Esophagus muscularis mucosa (tissue), 4 donors: ENCODE results near the gene TEAD2. TPM values are rescaled to one million over a fixed set of nuclear protein-coding genes. Genes with fewer than 3 reads are reported as not detected.

Experiments used
- DNase-seq: peaks from one replicate; pipeline ENCODE4 v3.0.0-alpha.2; 2017; ENCODE audit errors: extremely low spot score
- H3K27ac ChIP-seq, 4 donors: fragments of 200-600 bp; sonication (generic); replicated peaks in 1 of 4; 1 replicate in 3 of 4; 2 replicates in 1 of 4; pipeline ENCODE4 v1.5.1; 2016 to 2019; ENCODE audit warnings: mild to moderate bottlenecking in 1 of 4
- H3K27me3 ChIP-seq, 4 donors: fragments of 200-600 bp; sonication (generic); one replicate each; pipeline versions ENCODE4 v1.5.1 to v1.6.0; 2016 to 2019
- H3K36me3 ChIP-seq, 4 donors: fragments of 200-600 bp; sonication (generic); one replicate each; pipeline ENCODE4 v1.5.1; 2016 to 2019
- H3K4me1 ChIP-seq, 4 donors: fragments of 200-600 bp; sonication (generic); one replicate each; pipeline ENCODE4 v1.5.1; 2016 to 2019
- H3K4me3 ChIP-seq, 4 donors: fragments of 200-600 bp; sonication (generic); 1 replicate in 2 of 4; 2 replicates in 2 of 4; pipeline ENCODE4 v1.5.1; 2016 to 2019; ENCODE audit warnings: mild to moderate bottlenecking in 4 of 4, moderate library complexity in 1 of 4
- H3K9me3 ChIP-seq, 4 donors: fragments of 200-600 bp; sonication (generic); 1 replicate in 3 of 4; 2 replicates in 1 of 4; pipeline ENCODE4 v1.5.1; 2016 to 2019
- EP300 ChIP-seq: sonication (generic); formaldehyde crosslinking; IDR thresholded peaks from one replicate; pipeline ENCODE4 v1.6.1; 2017; ENCODE audit warnings: antibody characterized with exemption
- POLR2A ChIP-seq: fragments of 450-650 bp; IDR thresholded peaks from one replicate; pipeline ENCODE4 v1.6.1; 2017; ENCODE audit warnings: antibody characterized with exemption, moderate library complexity, mild to moderate bottlenecking, low read depth
- POLR2AphosphoS5 ChIP-seq, 2 donors: sonication (generic); formaldehyde crosslinking; IDR thresholded peaks; one replicate each; pipeline ENCODE4 v1.6.1; 2017; ENCODE audit warnings: antibody characterized with exemption in 2 of 2
- WGBS: methylation state at CpG from one replicate; pipeline ENCODE4 v1.1.5; 2018; 5-methylcytosine and 5-hydroxymethylcytosine counted together
- intact Hi-C: fragments of 100-400 bp; cut with DNase I; formaldehyde crosslinking; loops from one replicate; pipeline ENCODE4 v1.15.1; 2023
- total RNA-seq, 4 donors: library from RNA; depleted of rRNA; stranded (reverse); fragments of >200 nt; gene quantifications; one replicate each; pipeline versions ENCODE4 v1.1.0 to v1.2.1, GENCODE V29; 2016
- TF ChIP-seq, protein P1 (sequence below), 3 experiments: fragments of 200-600 bp in 2 of 3; fragments of 450-650 bp in 1 of 3; sonication (generic) in 2 of 3; IDR thresholded peaks; one replicate each; pipeline ENCODE4 v1.5.1; 2017 to 2019; ENCODE audit warnings: antibody characterized with exemption in 3 of 3, mild to moderate bottlenecking in 2 of 3, moderate library complexity in 1 of 3

Gene TEAD2
- total RNA-seq, 4 donors from 2014 or later: 40.7 to 73.2 (median 60.5) TPM

GRCh38 chr19:49361438-49362047 lies 673 bp downstream of the TEAD2 start:
- Histone ChIP-seq H3K9me3 (no peaks in the 10 kb centered on the region), H3K4me1 (peaks cover 9 to 57% (median 52%) of the 10 kb centered on the region in 4 donors), H3K4me3 (peak overlapping the region; percentile 59 to 97 (median 90)), H3K27ac (peak overlapping the region; percentile 88 to 97 (median 94)), H3K36me3 (peaks cover 12 to 34% (median 30%) of the 10 kb centered on the region in 4 donors), H3K27me3 (no peaks in the 10 kb centered on the region)
- 2% methylated on average over 24 of the region's 27 CpGs for WGBS
- intact Hi-C loops: no loop called here
- peak; percentile 94 for DNase-seq
- TF ChIP-seq EP300 (no peak), POLR2A (no peak), POLR2AphosphoS5 (IDR thresholded peaks at IDR 0.05) (peak; percentile 71 to 74)
- TF ChIP-seq, protein P1, sequence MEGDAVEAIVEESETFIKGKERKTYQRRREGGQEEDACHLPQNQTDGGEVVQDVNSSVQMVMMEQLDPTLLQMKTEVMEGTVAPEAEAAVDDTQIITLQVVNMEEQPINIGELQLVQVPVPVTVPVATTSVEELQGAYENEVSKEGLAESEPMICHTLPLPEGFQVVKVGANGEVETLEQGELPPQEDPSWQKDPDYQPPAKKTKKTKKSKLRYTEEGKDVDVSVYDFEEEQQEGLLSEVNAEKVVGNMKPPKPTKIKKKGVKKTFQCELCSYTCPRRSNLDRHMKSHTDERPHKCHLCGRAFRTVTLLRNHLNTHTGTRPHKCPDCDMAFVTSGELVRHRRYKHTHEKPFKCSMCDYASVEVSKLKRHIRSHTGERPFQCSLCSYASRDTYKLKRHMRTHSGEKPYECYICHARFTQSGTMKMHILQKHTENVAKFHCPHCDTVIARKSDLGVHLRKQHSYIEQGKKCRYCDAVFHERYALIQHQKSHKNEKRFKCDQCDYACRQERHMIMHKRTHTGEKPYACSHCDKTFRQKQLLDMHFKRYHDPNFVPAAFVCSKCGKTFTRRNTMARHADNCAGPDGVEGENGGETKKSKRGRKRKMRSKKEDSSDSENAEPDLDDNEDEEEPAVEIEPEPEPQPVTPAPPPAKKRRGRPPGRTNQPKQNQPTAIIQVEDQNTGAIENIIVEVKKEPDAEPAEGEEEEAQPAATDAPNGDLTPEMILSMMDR (IDR thresholded peaks at IDR 0.05): peak in 1 of 3 experiments; percentile 18

DNA sequence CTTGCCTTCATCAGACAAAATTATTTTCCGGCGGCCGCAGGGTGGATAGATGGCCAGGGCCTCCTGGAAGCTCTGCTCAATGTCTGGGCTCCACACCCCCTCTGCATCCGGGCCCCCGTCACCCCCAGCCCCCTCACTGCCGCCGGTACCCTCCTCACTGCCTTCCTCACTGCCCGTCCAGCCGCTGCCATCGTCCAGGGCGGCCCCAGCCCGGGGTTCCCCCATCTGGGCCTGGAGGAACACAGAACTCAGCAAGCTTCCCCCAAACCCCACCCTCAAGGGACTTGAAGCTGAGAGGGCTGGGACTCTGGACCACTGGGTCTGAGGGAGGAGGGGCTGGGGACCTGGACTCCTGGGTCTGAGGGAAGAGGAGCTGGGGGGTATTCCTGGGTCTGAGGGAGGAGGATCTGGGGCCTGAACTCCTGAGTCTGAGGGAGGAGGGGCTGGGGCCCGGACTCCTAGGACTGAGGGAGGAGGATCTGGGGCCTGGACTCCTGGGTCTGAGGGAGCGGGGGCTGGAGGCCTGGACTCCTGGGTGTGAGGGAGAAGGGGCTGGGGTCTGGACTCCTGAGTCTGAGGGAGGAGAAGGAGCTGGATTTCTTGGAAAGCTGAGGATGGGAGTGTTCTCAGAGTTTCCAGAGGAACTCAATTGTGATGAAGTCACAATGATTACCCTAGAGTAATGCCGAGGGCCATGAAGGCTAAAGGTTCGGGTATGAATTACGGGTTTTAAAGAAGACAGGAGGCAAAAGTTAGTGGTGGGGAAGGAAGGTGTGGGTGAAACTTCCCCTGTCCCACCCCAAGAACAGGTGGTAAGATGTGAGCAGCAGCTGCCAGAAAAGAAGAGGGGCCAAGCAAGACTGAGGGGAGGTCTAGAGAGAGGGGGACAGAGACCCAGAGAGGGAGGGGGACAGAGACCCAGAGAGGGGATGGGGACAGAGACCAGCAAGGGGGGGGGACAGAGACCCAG lies 2.1 kb downstream of the TEAD2 start:
- 73% methylated on average over 17 of the region's 17 CpGs for WGBS
- TF ChIP-seq POLR2A (no peak), EP300 (no peak), POLR2AphosphoS5 (IDR thresholded peaks at IDR 0.05) (no peak)
- TF ChIP-seq, protein P1 (IDR thresholded peaks at IDR 0.05): no peak
- DNase-seq: no peak

DNA sequence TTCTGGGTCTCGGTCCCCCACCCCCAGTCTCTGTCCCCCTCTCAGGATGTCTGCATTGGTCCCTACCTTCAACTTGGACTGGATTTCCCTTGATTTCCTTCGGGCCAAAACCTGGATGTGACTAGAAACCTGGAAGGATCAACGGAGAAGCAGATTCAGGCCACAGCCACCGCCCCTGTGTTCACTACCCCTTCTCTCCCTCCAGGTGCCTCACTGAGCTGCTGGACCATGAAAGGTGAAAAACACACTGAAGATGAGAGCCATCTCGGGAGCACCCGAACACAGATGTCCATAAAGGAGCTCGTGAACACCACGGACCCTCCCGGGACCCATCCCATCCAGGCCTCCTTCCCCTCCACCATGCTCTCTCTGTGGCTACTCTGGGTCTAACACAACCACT lies 5.0 kb downstream of the TEAD2 start:
- Histone ChIP-seq H3K4me3 (no peak overlapping the region), H3K9me3 (no peaks in the 10 kb centered on the region), H3K4me1 (peaks cover 14 to 55% (median 48%) of the 10 kb centered on the region in 4 donors), H3K27me3 (no peaks in the 10 kb centered on the region), H3K36me3 (peaks cover 30 to 74% (median 66%) of the 10 kb centered on the region in 4 donors), H3K27ac (peak overlapping the region; percentile 42 to 76 (median 61))
- intact Hi-C loops: no loop called here
- WGBS: 85% methylated on average over 9 of the region's 9 CpGs
- DNase-seq: no peak
- TF ChIP-seq EP300 (no peak), POLR2AphosphoS5 (IDR thresholded peaks at IDR 0.05) (no peak), POLR2A (no peak)
- TF ChIP-seq, protein P1 (IDR thresholded peaks at IDR 0.05): no peak

More for the DNA sequence above, 2.1 kb downstream of the TEAD2 start:
- Histone ChIP-seq H3K4me1 (peaks cover 21 to 71% (median 66%) of the 10 kb centered on the region in 4 donors), H3K4me3 (peak overlapping the region in 1 of 4 donors; percentile 59), H3K36me3 (peaks cover 12 to 44% (median 39%) of the 10 kb centered on the region in 4 donors), H3K27ac (peak overlapping the region; percentile 88 to 97 (median 94)), H3K27me3 (no peaks in the 10 kb centered on the region), H3K9me3 (no peaks in the 10 kb centered on the region)
- intact Hi-C loops: no loop called here

- intact Hi-C loops: no loop called here
- Histone ChIP-seq H3K27ac (peak overlapping the region; percentile 42 to 76 (median 61)), H3K9me3 (no peaks in the 10 kb centered on the region), H3K4me3 (peak overlapping the region in 1 of 4 donors; percentile 7), H3K4me1 (peaks cover 14 to 55% (median 48%) of the 10 kb centered on the region in 4 donors), H3K27me3 (no peaks in the 10 kb centered on the region), H3K36me3 (peaks cover 38 to 82% (median 73%) of the 10 kb centered on the region in 4 donors)
- TF ChIP-seq, protein P1 (IDR thresholded peaks at IDR 0.05): no peak
- TF ChIP-seq POLR2AphosphoS5 (IDR thresholded peaks at IDR 0.05) (no peak), POLR2A (no peak), EP300 (no peak)
- 65% methylated on average over 7 of the region's 7 CpGs for WGBS
- no peak for DNase-seq
These were observed 5.8 kb downstream of the TEAD2 start for GRCh38 chr19:49356382-49356781.
